Spinal cord (tissue), 10 donors: ENCODE measurements around the gene ADAM8. TPM values are rescaled to one million over a fixed set of nuclear protein-coding genes. Genes with fewer than 3 reads are reported as not detected.

Experiments
- DNase-seq, 6 donors: peaks; one replicate each; pipeline versions ENCODE4 v3.0.0 to v3.0.0-alpha.2; 2013 to 2015; ENCODE audit warnings: low spot score in 6 of 6, low read depth in 4 of 6
- H3K27ac ChIP-seq: one replicate; pipeline ENCODE4 v1.5.1; 2013; ENCODE audit warnings: low read depth, low read length, control low read depth
- H3K27me3 ChIP-seq: one replicate; pipeline ENCODE4 v1.6.1; 2013; ENCODE audit warnings: low read length; ENCODE audit not compliant: control insufficient read depth, insufficient read depth
- H3K36me3 ChIP-seq: one replicate; pipeline ENCODE4 v1.6.1; 2013; ENCODE audit warnings: low read length; ENCODE audit not compliant: control insufficient read depth, insufficient read depth
- H3K4me1 ChIP-seq: one replicate; pipeline ENCODE4 v1.6.1; 2013; ENCODE audit warnings: low read length; ENCODE audit not compliant: control insufficient read depth, insufficient read depth
- H3K4me3 ChIP-seq: one replicate; pipeline ENCODE4 v1.5.1; 2013; ENCODE audit warnings: low read depth, low read length, control low read depth
- H3K9me3 ChIP-seq: one replicate; pipeline ENCODE4 v1.6.1; 2013; ENCODE audit warnings: low read length; ENCODE audit not compliant: control insufficient read depth, insufficient read depth
- WGBS: methylation state at CpG from one replicate; pipeline ENCODE4 v1.1.5; 2013; ENCODE audit warnings: missing lambda C conversion rate; ENCODE audit not compliant: insufficient coverage; 5-methylcytosine and 5-hydroxymethylcytosine counted together
- polyA plus RNA-seq, 2 donors: library from polyadenylated mRNA; unstranded; fragments of 120-200 nt; gene quantifications; one replicate each; pipeline ENCODE4 v1.2.1, GENCODE V29; 2013; ENCODE audit not compliant: insufficient read length in 2 of 2
- total RNA-seq, 2 donors: library from RNA; depleted of rRNA in 1 of 2; stranded (reverse); fragments of 120-200 nt in 1 of 2; fragments of >200 nt in 1 of 2; gene quantifications; one replicate each; pipeline versions ENCODE4 v1.2.3 to v1.2.4, GENCODE V29; 2013 to 2014
- donor health status: healthy.

The ADAM8 gene
- total and polyA plus RNA-seq, 4 donors: 1.7 to 4.9 (median 3.5) TPM

DNA sequence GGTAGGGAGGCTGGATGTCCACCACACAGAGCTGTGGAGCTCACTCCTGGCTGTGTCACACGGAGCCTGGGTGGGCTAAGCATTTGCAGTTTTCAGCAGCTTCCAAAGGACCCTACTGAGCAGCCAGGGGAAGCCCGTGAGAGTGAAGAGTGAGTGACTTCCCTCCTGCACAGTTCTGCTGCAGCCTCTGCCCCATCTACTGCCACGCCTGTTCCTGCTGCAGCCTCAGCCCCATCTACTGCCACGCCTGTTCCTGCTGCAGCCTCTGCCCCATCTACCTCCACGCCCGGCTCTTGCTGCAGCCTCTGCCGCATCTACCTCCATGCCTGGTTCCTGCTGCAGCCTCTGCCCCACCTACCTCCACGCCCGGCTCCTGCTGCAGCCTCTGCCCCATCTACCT is 12.2 kb downstream of the ADAM8 start:
- H3K4me3 ChIP-seq: no peak overlapping the region
- H3K4me1 ChIP-seq: peaks cover 32% of the 10 kb centered on the region
- H3K36me3 ChIP-seq: peaks cover 40% of the 10 kb centered on the region
- 87% methylated on average over 9 of the region's 9 CpGs for WGBS
- DNase-seq: no peak
- H3K27me3 ChIP-seq: no peaks in the 10 kb centered on the region
- no peaks in the 10 kb centered on the region for H3K9me3 ChIP-seq
- H3K27ac ChIP-seq: no peak overlapping the region

DNA sequence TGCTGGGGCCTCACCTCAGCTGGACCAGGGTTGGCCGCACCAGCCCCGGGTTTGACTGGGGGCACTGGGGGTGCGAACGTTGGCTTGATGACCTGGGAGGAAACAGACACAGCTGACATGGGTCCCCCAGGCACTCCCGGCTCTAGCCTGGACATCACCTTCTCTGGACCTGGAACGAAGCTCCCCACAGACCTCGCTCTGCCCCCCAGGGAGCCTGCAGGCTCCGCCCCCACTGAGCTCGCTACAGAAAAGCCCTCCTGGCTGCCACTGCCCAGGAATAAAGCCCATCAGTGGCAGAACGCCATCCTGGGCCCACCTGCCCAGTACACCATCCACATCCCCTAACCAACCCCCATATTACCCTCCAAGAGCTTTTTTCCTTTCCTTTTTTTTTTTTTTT is 13.0 kb downstream of the ADAM8 start:
- WGBS: 78% methylated on average over 10 of the region's 10 CpGs
- H3K4me1 ChIP-seq: peaks cover 40% of the 10 kb centered on the region
- no peak overlapping the region for H3K4me3 ChIP-seq
- no peaks in the 10 kb centered on the region for H3K27me3 ChIP-seq
- no peak overlapping the region for H3K27ac ChIP-seq
- H3K9me3 ChIP-seq: no peaks in the 10 kb centered on the region
- H3K36me3 ChIP-seq: peaks cover 32% of the 10 kb centered on the region
- no peak for DNase-seq

DNA sequence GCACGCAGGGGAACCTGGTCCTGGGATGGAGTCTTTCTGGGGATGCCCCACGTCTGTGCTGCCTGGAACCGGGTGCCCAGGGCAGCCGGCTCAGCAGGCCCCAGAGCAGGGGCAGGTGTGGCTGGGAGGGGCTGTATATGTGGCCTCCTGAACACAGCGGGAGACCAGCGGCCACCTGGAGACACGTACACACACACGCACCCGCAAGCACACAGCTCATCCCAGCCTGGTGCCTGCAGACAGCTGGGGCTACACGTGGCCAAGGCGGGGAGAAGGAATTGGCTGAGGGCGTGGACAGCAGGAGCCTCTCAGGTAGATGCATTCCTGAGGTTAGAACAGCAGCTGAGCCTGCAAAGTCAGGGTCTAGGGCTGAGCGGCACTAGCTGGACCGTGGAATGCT is 14.0 kb downstream of the ADAM8 start:
- peak in 1 of 6 donors; percentile 42 for DNase-seq
- peaks cover 50% of the 10 kb centered on the region for H3K4me1 ChIP-seq
- no peaks in the 10 kb centered on the region for H3K9me3 ChIP-seq
- H3K27ac ChIP-seq: no peak overlapping the region
- H3K4me3 ChIP-seq: peak overlapping the region; percentile 36
- H3K36me3 ChIP-seq: peaks cover 22% of the 10 kb centered on the region
- H3K27me3 ChIP-seq: peaks cover 5% of the 10 kb centered on the region
- 75% methylated on average over 14 of the region's 14 CpGs for WGBS

DNA sequence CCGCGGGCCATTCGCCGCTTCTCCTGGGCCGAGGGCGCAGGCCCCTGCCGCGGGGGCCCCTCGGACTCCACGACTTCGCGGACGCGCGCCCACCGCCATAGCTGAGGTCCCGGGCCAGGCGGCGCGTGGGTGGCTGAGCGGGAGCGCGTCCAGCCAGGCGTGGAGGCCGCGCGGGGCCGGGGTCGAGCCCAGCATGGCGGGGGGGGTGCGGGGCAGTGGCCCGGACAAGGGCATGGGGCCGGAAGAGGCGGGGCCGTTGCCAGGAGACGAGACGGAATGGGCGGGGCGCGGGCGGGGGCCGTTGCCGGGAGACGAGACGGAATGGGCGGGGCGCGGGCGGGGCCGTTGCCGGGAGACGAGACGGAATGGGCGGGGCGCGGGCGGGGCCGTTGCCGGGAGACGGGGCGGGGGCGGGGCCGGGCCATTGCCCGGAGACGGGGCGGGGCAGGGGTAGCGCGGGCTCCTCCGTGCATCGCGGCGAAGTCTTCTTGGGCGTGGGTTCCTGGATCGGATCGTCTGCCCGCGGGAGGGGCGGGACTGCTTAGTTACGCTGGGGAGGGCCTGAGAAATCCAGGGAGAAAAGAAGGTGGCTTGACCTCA is 14.8 kb downstream of the ADAM8 start:
- no peak overlapping the region for H3K27ac ChIP-seq
- peaks cover 13% of the 10 kb centered on the region for H3K36me3 ChIP-seq
- no peaks in the 10 kb centered on the region for H3K9me3 ChIP-seq
- peaks cover 12% of the 10 kb centered on the region for H3K27me3 ChIP-seq
- WGBS: under 1% methylated on average over 58 of the region's 79 CpGs
- peak in 4 of 6 donors; percentile 38 to 85 (median 64) for DNase-seq
- H3K4me1 ChIP-seq: peaks cover 55% of the 10 kb centered on the region
- H3K4me3 ChIP-seq: peak overlapping the region; percentile 36

DNA sequence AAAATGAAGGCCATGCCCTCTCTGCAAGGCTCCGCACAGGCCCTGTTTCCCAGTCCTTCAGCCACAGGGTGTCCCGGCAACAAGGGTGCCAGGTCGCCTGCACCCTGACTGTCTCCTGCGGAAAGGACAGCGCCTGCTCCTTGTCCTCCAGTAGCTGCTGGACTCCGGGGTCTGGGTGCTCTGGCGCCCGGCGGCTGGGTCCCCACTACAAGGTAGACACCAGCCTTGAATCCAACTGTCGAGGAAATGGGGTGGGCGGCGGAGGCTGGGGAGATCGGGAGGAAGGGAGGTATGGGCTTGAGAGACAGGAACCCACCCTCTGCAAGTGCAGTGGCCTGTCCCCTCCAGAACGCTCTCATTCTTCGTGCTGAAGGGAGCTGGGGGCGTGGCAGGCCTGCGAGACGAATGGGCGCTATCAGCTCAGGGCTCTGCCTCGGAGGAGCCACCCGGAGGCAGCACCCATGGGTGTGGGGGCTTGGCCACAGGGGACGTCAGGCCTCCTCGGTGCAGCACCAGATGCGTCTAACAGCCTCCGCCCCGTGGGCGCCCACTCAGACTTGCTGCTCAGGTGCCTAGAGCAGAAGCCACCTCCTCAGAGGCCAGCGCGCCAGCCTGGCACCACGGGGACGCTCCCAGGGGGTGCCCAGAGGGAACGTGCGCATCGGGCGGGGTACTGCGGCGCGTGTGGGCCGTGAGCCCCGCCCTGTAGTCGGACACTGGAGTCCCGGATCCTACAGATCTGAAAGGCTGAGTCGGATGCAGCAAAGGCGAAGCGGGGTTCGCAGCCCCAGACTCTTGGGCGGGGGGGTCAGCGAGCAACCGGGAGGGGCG is 15.6 kb downstream of the ADAM8 start:
- WGBS: 26% methylated on average over 45 of the region's 50 CpGs
- Histone ChIP-seq H3K27ac (no peak overlapping the region), H3K9me3 (no peaks in the 10 kb centered on the region), H3K4me1 (peaks cover 55% of the 10 kb centered on the region), H3K36me3 (peaks cover 6% of the 10 kb centered on the region), H3K27me3 (peaks cover 12% of the 10 kb centered on the region), H3K4me3 (peak overlapping the region; percentile 20)
- peak in 2 of 6 donors; percentile 49 to 63 for DNase-seq

DNA sequence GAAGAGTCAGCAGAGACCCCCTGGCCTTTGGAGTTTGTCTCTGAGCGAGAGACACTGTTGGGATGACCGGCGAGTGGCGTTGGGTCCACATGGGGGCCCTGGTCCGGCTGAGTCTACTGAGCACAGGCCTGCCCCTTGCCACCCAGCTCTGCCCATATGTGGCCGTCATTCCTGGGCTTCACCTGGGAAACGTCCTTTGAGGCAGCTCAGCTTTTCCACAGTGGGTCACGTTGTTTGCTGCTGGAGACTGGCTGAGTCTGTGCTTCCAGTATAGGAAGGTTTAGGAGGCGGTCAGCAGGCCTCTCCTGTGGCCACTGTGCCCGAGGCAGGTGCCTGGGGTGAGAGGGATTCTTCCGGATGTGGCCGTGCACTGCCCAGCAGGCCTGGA is 17.1 kb downstream of the ADAM8 start:
- H3K4me1 ChIP-seq: peaks cover 55% of the 10 kb centered on the region
- H3K27ac ChIP-seq: no peak overlapping the region
- H3K27me3 ChIP-seq: peaks cover 12% of the 10 kb centered on the region
- H3K4me3 ChIP-seq: no peak overlapping the region
- no peak for DNase-seq
- H3K9me3 ChIP-seq: no peaks in the 10 kb centered on the region
- peaks cover 4% of the 10 kb centered on the region for H3K36me3 ChIP-seq
- WGBS: 42% methylated on average over 12 of the region's 12 CpGs

DNA sequence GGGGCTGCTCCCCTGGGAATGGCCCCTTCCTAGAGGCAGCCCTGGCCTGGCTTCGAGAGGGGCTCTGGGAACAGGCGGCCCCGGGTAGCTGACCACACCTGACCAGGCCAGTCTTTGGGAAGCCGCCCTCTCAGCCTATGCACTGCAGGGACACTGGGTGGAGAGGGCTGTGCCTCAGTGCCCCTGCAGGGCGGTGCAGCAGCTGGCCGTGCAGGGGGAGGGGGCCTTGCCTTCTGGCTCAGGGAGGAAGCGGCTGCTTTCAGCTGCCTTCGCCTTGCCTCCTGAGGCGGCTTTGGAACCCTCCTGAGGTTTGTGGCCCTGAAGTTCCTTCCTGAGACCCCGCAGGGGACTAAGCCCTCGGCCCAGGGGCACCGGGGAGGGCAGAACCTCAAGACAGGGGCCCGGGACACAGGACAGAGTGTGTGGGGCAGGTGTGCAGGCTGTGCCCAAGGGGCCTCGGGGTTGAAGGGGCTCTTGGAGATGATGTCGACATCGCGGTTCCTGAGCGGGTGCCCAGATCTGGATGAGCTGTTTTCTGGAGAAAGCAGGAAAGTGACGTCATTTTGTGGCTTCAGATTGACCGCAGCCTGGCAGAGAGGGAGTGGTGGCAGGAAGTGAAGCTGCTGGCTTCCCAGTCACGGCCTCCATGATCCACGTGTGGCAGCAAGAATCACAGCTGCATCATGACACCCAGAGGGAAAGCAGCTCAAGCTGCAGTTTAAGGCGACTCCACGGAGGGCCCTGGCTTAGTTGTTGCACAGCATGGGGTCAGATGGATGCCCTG is 17.7 kb downstream of the ADAM8 start:
- Histone ChIP-seq H3K27me3 (peaks cover 12% of the 10 kb centered on the region), H3K4me3 (no peak overlapping the region), H3K9me3 (no peaks in the 10 kb centered on the region), H3K4me1 (peaks cover 55% of the 10 kb centered on the region), H3K36me3 (peaks cover 4% of the 10 kb centered on the region), H3K27ac (no peak overlapping the region)
- 56% methylated on average over 24 of the region's 24 CpGs for WGBS
- DNase-seq: peak in 2 of 6 donors; percentile 21 to 39

DNA sequence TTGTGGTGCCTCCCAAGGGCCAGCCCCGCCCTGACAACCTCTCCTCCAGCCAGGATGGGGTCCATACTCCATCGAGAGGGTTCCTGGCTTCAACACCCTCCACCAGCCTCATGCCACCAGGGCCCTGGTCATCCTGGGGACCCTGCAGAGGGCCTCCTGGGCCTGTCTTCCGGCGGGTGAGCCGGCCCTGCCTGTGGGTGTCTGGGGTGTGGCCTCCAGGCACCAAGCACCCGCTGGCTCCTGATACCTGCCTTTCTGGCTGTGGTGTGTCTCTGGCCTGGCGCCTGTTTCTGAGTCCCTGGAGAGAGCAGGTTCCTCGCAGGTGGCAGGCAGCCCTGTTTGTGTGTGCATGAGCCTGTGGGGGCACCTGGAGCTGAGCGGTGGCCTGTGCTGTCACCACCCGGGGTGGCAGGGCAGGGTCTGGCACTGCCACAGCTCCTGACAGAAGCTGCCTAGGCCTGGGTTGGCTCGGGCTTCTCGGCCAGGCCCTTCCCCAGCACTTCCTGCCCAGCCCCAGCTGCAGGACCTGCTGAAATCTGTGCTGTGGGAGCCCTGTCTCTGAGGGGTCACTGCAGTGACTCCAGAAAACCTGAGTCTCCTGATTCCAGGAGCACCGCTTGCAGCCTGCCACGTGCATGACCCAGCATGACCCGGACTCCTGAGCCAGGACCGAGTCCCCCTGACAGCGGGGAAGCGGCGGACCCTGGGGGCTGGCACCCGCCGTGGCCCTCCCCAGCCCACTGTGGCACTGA is 18.4 kb downstream of the ADAM8 start:
- Histone ChIP-seq H3K36me3 (peaks cover 4% of the 10 kb centered on the region), H3K4me1 (peaks cover 55% of the 10 kb centered on the region), H3K27ac (no peak overlapping the region), H3K4me3 (no peak overlapping the region), H3K27me3 (peaks cover 12% of the 10 kb centered on the region), H3K9me3 (no peaks in the 10 kb centered on the region)
- 75% methylated on average over 21 of the region's 21 CpGs for WGBS
- no peak for DNase-seq

DNA sequence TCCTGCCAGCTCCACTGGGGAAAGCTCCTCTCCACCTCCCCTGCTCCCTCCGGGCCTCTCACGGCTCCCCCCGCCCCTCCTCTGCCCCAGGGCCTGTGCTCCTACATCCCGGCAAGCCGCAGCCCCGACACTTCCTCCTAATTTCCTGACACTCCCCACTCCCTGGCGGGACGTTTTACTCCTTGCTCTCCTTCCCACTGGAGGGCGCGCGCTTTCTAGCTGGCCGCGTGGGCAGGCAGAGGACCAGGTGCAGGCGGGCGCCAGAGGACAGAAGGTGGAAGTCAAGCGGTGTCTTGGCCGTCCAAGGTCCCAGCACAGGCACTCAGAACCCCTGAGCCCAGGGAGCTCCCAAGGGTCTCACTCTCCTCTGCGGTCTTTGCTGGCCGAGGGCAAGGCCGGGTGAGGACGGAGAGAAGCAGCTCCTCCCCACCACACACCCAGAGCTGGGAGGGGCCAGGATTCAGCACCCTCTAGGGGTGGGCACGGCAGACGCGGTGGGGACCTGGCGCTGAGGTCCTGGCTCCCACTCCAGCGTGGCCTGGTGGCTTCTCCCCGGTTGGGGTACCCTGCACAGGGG is 19.1 kb downstream of the ADAM8 start:
- WGBS: 7% methylated on average over 27 of the region's 27 CpGs
- Histone ChIP-seq H3K36me3 (peaks cover under 1% of the 10 kb centered on the region), H3K9me3 (no peaks in the 10 kb centered on the region), H3K27me3 (peaks cover 12% of the 10 kb centered on the region), H3K4me1 (peaks cover 50% of the 10 kb centered on the region), H3K27ac (no peak overlapping the region), H3K4me3 (no peak overlapping the region)
- no peak for DNase-seq
